HL-60 (cell line): ENCODE data around the gene MCM5.

ENCODE experiments used
- DNase-seq, 2 experiments: peaks; one replicate each; pipeline ENCODE4 v3.0.0-alpha.2; 2010 to 2020; ENCODE audit warnings: low read depth in 1 of 2, low spot score in 1 of 2
- H3K27ac ChIP-seq: fragments of 250-450 bp; sonication (Bioruptor Pico); replicated peaks from 2 replicates; pipeline ENCODE4 v1.5.1; 2020; ENCODE audit warnings: mild to moderate bottlenecking, moderate library complexity
- H3K27me3 ChIP-seq: fragments of 250-450 bp; sonication (Bioruptor Pico); 2 replicates; pipeline ENCODE4 v1.5.1; 2021; ENCODE audit warnings: mild to moderate bottlenecking, moderate library complexity; ENCODE audit not compliant: insufficient read depth, poor library complexity, severe bottlenecking
- H3K4me3 ChIP-seq: replicated peaks from 2 replicates; pipeline ENCODE4 v1.5.1; 2011; ENCODE audit warnings: mild to moderate bottlenecking, control low read depth, low read length; ENCODE audit not compliant: insufficient read depth
- GABPA ChIP-seq: IDR thresholded peaks from 2 replicates; pipeline ENCODE4 v1.6.1; 2012; ENCODE audit warnings: low read depth
- POLR2AphosphoS5 ChIP-seq: IDR thresholded peaks from 2 replicates; pipeline ENCODE4 v1.6.1; 2012; ENCODE audit warnings: low read depth
- SPI1 ChIP-seq: IDR thresholded peaks from 2 replicates; pipeline ENCODE4 v1.6.1; 2012; ENCODE audit warnings: low read depth, mild to moderate bottlenecking, borderline replicate concordance
- TF ChIP-seq, protein P1 (sequence below): IDR thresholded peaks from one replicate; pipeline ENCODE4 v1.5.1; 2011; ENCODE audit warnings: low read length, control low read depth, inconsistent platforms; ENCODE audit not compliant: insufficient read depth
- TF ChIP-seq, protein P2 (sequence below): IDR thresholded peaks from 2 replicates; pipeline ENCODE4 v1.6.1; 2012; ENCODE audit warnings: low read depth; ENCODE audit not compliant: insufficient replicate concordance

The MCM5 gene

DNA sequence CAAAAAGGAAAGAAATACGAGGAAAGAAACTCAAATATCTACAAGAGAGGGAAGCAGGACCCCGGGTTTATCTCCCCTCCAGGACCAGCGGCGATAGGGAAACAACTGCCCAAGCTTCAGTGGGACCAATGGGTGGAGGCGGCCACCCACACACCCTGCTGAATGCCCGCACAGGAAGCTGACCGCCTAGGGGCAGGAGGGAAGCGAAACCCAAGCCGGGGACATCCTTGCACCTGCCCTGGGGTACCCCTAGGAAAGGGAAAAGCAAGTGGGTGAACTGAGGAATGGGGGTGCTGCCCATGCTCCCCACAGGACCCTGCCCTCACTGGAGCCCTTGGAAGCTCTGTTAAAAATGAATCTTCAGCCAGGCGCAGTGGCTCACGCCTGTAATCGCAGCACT, 46.6 kb upstream of the MCM5 start:
- Histone ChIP-seq H3K27me3 (peaks cover 4% of the 10 kb centered on the region), H3K4me3 (no peak overlapping the region), H3K27ac (peak overlapping the region; percentile 26)
- DNase-seq, result no peak
- TF ChIP-seq SPI1, result no peak
- no peak for TF ChIP-seq GABPA

DNA sequence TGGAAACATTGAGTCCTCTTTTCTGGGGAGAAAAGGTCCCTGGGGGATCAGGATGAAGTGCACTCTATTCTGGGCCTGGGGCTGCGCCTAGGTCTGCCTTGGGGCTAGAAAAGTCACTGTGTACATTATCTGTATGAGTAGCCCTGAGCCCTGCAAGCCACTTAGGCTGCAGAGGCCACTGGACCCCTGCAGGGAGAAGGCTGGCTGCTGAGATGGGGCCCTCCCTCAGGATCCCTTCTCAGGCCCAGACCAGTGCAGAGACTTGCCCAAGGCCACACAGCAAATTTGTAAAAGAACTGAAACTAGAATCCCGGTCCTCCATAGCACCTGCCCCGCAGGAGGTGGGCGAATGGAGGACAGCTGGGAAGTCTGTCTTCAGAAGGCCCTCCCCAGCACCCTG, 45.9 kb upstream of the MCM5 start:
- DNase-seq, result no peak
- TF ChIP-seq, protein P1, sequence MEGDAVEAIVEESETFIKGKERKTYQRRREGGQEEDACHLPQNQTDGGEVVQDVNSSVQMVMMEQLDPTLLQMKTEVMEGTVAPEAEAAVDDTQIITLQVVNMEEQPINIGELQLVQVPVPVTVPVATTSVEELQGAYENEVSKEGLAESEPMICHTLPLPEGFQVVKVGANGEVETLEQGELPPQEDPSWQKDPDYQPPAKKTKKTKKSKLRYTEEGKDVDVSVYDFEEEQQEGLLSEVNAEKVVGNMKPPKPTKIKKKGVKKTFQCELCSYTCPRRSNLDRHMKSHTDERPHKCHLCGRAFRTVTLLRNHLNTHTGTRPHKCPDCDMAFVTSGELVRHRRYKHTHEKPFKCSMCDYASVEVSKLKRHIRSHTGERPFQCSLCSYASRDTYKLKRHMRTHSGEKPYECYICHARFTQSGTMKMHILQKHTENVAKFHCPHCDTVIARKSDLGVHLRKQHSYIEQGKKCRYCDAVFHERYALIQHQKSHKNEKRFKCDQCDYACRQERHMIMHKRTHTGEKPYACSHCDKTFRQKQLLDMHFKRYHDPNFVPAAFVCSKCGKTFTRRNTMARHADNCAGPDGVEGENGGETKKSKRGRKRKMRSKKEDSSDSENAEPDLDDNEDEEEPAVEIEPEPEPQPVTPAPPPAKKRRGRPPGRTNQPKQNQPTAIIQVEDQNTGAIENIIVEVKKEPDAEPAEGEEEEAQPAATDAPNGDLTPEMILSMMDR, result no peak
- TF ChIP-seq SPI1 (no peak), POLR2AphosphoS5 (no peak), GABPA (no peak)
- TF ChIP-seq, protein P2, sequence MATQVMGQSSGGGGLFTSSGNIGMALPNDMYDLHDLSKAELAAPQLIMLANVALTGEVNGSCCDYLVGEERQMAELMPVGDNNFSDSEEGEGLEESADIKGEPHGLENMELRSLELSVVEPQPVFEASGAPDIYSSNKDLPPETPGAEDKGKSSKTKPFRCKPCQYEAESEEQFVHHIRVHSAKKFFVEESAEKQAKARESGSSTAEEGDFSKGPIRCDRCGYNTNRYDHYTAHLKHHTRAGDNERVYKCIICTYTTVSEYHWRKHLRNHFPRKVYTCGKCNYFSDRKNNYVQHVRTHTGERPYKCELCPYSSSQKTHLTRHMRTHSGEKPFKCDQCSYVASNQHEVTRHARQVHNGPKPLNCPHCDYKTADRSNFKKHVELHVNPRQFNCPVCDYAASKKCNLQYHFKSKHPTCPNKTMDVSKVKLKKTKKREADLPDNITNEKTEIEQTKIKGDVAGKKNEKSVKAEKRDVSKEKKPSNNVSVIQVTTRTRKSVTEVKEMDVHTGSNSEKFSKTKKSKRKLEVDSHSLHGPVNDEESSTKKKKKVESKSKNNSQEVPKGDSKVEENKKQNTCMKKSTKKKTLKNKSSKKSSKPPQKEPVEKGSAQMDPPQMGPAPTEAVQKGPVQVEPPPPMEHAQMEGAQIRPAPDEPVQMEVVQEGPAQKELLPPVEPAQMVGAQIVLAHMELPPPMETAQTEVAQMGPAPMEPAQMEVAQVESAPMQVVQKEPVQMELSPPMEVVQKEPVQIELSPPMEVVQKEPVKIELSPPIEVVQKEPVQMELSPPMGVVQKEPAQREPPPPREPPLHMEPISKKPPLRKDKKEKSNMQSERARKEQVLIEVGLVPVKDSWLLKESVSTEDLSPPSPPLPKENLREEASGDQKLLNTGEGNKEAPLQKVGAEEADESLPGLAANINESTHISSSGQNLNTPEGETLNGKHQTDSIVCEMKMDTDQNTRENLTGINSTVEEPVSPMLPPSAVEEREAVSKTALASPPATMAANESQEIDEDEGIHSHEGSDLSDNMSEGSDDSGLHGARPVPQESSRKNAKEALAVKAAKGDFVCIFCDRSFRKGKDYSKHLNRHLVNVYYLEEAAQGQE, result no peak
- no peak overlapping the region for H3K27ac ChIP-seq
- H3K4me3 ChIP-seq, result no peak overlapping the region
- peaks cover 4% of the 10 kb centered on the region for H3K27me3 ChIP-seq

DNA sequence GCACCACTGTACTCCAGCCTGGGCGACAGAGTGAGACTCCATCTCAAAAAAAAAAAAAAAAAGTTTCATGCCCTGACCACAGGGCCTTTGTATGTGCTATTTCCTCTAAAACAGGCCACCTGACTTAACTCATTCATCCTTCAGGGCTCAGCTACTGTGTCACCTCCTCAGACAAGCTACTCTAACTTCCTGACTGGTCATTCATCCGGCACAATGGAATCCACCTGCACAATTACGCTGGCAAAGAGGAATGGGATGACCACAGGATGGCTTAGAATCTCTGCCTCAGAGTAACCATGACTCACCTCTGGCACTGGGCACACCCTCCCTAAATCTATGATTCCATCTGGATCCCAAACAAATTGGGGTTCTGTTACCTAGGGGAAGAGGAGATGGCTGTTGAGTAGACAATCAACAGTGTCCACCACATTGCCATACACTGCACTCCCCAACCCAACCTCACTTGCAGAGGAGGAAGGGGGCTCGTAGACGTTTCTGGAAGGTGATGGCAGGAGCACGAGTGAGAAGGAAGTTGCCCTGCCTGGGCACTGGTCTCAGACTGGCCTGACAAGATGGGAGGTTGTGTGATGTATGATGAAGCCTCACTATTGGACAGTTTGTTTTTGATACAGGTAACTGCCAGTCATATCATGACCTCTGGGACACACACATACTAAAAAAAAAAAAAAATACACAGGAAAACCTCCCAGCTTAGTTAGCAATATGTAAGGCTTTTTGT, 41.9 kb upstream of the MCM5 start:
- no peak for DNase-seq
- Histone ChIP-seq H3K27me3 (no peaks in the 10 kb centered on the region), H3K27ac (no peak overlapping the region), H3K4me3 (no peak overlapping the region)
- TF ChIP-seq POLR2AphosphoS5 (no peak), SPI1 (no peak), GABPA (no peak)
- TF ChIP-seq, protein P2, result no peak
- TF ChIP-seq, protein P1, result no peak

DNA sequence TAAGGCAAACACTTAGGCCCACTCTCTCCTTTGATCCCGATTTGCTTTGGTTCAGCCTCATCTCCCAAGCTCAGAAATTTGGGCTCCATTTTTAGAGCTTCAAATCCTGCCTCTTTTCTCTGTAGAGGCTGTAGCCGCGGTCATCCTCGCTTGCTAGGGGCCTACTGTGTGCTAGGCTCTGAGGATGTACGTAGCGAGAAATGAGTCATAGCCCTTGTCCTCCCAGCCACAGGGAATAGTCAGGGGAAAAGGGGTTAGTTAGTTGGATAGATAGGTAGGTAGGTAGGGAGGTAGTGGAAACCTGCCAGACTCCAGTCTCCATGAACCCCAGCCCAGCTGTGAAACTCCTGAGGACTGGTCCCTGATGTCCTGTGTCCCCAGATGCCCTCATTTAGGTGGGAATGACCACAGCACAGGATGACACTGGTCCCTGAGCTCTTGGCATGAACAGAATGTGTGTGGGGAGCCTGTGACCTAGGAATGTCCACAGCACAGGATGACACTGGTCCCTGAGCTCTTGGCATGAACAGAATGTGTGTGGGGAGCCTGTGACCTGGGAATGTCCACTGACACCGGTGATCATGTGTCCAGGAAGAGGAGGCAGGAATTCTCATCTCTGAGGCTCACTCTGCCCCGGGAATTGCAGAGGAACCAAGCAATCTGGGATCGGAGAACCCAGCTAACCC, 40.4 kb upstream of the MCM5 start:
- TF ChIP-seq GABPA, result no peak
- TF ChIP-seq, protein P2, result no peak
- no peak for TF ChIP-seq POLR2AphosphoS5
- TF ChIP-seq, protein P1, result no peak
- no peak for TF ChIP-seq SPI1
- no peak for DNase-seq
- no peaks in the 10 kb centered on the region for H3K27me3 ChIP-seq
- H3K4me3 ChIP-seq, result no peak overlapping the region
- no peak overlapping the region for H3K27ac ChIP-seq
